GM18873 (cell line): ENCODE data around the gene CLDN9.

Source experiments
- ATAC-seq: cut with Tn5 transposase; IDR thresholded peaks from one replicate; pipeline ENCODE4 v1.9.1; 2021; ENCODE audit warnings: mild to moderate bottlenecking, moderate library complexity, moderate number of reproducible peaks; ENCODE audit not compliant: unreplicated experiment, low FRiP score

Gene CLDN9

DNA sequence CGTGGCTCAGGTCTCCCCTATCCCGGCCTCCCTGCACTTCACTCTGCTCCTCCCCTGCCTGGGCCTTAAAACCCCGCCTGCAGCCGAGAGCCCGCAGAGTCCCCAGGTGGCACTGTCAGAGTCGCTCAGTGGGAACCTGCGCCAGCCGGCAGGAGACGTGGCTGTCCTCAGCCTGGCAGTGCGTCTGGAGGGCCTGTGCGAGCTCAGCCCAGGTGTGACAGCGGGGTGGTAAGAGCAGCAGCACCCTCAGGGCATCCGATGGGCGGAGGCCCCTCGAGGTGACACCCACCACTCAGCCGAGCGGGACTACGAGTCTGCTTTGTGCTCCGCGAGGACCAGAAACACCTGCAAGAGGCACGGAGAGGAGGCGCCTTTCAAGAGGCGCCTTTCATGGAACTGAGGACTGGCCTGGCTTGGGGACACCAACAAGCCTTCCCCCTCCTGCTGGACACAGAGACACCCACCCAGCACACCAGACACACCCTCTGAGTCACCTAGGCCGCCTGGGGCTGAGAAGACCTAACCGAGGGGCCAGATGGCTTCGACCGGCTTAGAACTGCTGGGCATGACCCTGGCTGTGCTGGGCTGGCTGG, at the start of gene CLDN9:
Gene CLDN9 (plus strand): TSS at position 96 of the 593 bp plus-strand sequence. CDS start 440 bp downstream, at position 536.
- ATAC-seq, result no peak

DNA sequence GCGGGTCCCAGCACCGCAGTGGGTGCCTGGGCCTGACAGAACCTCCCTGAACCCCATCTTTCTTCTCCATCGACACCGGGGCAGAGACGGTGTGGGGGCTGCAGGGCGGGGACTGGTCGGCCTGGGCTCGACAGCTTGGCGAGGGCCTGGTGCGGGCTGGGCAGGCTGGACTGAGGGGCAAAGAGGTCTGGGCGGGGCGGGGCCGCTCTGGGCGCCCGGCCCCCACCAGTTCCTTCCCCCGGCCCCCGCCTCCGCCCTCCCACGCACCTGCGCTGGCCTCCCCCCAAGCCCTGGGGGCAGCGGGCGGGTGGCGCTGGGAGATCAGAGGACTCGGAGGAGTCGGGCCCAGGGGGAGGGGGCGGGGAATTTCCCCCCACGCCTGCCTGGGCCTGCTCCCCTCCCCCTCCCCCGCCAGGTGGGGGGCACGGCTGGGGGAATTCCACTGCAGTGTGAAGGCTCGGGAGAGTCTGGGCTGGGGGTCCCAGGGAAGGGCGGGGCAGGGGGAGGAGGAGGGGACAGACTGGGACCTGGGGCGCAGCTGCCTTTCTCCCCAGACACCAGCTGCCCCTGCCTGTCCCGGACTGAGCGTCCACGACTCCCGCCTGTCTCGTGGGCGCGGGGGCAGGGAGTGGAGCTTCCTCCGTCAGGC, 49.5 kb upstream of the CLDN9 start:
- no peak for ATAC-seq

GRCh38 chr16:2963723-2964474, 48.8 kb upstream of the CLDN9 start, which contains the start of gene KREMEN2:
KREMEN2 (plus strand) TSS chr16:2964275; CDS start chr16:2964521, 246 bp downstream.
- no peak for ATAC-seq

DNA sequence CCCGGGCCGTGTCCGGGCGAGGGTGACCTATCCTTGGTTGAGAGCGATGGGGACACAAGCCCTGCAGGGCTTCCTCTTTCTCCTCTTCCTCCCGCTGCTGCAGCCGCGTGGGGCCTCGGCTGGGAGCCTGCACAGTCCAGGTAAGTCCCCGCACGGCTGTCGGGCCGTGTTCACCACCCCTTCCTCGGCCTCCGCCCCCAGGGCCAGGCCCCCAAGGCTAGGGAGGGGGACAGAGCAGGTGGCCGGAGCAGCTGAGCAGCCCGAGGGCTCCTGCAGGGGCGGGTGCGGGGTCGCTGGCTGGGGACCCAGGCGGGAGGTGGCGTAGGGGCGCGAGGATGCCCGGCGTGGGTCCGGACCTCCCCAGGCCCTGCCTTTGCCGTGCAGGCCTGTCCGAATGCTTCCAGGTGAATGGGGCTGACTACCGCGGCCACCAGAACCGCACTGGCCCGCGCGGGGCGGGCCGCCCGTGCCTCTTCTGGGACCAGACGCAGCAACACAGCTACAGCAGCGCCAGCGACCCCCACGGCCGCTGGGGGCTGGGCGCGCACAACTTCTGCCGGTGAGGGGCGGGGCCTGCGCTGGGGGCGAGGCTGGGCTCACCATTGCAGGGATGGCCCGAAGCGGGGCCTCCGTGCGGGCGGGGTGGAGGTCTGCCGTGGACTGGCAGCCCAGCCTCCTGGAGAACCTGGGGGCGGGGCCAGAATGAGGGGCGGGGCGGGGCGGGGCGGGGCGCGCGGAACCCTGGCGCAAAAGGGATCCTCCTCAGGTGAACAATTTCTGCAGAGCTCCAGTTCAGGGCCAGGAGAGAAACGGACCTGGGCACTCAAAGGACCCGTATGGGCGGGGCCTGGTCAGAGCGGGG, 48.0 kb upstream of the CLDN9 start:
- ATAC-seq, result no peak

DNA sequence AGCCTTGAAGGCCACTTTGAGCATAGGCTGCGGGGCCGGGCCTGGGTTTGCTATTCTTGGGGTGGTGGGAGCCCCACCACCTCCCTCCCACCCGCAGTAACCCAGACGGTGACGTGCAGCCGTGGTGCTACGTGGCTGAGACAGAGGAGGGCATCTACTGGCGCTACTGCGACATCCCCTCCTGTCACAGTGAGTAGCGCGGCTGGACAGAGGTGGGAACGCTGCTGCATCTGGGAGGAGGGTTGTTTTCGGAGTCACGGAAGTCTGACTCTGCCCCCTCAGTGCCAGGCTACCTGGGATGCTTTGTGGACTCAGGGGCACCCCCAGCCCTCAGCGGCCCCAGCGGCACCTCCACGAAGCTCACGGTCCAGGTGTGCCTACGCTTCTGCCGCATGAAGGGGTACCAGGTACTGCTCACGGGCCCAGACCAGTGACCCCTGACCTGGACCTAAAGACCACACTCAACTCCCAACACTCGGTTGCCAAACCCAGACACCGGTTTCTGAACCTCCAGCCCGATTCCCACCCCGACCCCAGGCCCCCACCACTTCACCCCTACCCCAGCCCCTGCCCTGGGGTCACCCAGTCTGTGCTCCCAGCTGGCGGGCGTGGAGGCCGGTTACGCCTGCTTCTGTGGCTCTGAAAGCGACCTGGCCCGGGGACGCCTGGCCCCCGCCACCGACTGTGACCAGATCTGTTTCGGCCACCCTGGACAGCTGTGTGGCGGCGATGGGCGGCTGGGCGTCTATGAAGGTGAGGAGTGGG, 46.5 kb upstream of the CLDN9 start:
- ATAC-seq, result no peak

DNA sequence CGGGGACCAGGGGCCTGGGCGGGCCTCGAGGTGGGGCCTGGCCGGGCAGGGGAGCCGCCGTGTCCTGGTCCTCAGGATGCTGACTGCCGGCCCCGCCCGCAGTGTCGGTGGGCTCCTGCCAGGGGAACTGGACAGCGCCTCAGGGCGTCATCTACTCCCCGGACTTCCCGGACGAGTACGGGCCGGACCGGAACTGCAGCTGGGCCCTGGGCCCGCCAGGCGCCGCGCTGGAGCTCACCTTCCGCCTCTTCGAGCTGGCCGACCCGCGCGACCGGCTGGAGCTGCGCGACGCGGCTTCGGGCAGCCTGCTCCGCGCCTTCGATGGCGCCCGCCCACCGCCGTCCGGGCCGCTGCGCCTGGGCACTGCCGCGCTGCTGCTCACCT, 45.9 kb upstream of the CLDN9 start:
- no peak for ATAC-seq

GRCh38 chr16:2967211-2967631, 45.5 kb upstream of the CLDN9 start:
- no peak for ATAC-seq

DNA sequence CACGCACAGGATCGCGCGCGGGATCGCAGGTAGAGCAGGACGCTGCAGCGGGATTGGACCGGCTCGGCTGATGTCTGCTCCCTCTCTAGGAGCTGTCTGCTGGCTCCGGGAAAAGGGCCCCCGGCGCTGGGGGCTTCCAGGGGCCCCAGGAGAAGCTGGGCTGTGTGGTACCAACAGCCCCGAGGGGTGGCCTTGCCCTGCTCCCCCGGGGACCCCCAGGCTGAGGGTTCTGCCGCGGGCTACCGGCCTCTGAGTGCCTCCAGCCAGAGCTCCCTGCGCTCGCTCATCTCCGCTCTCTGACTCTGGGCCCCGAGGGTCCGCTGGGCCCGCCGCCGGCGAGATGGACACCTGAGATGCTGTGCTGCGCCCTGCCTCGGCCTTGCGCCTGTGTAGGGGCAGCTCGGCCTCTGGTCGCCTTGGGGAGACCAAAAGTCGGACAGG, 45.0 kb upstream of the CLDN9 start:
- ATAC-seq, result no peak

- ATAC-seq, result peak; percentile 1
Observed at GRCh38 chr16:2968368-2968737, 44.4 kb upstream of the CLDN9 start.

DNA sequence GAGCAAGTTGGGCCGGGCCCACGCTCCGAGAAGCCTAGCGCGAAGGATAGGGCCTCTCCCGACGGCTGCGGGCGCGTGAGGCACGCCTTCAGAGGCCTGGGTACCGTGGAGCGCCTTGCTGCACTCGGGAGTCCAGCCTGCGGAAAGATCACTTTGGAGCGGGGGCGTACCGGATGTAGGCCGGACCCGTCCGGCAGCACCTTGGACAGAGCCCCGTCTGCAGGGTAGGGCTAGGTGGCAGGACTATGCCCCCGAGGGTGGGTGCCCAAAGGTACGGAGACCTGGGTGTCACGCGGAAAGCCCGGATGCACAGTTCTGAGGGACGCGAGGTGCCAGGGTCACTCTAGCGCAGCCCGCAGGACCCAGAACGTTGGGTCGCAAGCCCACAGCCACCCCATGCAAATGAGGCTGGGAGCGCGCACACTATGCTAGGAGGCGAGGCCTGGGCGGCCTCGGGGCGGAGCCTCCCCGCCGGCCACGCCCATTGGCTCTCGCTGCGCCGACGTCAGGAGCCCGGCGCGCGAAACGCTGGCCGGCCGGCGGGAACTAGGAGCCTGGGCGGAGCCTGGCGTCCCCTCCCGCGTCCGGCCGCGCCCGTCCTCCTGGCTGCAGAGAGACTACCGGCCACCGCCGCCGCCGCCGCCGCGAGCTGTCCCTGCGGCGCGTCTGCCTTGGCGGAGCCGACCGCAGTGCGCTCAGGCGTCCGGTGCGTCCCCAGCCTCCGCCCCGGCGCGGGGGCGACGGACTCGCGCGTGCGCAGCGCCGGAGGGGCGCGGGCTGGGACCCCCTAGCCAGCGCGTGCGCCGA, 43.8 kb upstream of the CLDN9 start, which contains the start of gene PAQR4:
Gene PAQR4 (plus strand): TSS at position 611 of the 807 bp plus-strand sequence. CDS start 327 bp downstream, outside the sequence.
- peak; percentile 57 for ATAC-seq

GRCh38 chr16:2969545-2970521, 42.9 kb upstream of the CLDN9 start:
- ATAC-seq, result peak; percentile 4

- no peak for ATAC-seq
Observed at GRCh38 chr16:2970563-2970962, 42.2 kb upstream of the CLDN9 start.

DNA sequence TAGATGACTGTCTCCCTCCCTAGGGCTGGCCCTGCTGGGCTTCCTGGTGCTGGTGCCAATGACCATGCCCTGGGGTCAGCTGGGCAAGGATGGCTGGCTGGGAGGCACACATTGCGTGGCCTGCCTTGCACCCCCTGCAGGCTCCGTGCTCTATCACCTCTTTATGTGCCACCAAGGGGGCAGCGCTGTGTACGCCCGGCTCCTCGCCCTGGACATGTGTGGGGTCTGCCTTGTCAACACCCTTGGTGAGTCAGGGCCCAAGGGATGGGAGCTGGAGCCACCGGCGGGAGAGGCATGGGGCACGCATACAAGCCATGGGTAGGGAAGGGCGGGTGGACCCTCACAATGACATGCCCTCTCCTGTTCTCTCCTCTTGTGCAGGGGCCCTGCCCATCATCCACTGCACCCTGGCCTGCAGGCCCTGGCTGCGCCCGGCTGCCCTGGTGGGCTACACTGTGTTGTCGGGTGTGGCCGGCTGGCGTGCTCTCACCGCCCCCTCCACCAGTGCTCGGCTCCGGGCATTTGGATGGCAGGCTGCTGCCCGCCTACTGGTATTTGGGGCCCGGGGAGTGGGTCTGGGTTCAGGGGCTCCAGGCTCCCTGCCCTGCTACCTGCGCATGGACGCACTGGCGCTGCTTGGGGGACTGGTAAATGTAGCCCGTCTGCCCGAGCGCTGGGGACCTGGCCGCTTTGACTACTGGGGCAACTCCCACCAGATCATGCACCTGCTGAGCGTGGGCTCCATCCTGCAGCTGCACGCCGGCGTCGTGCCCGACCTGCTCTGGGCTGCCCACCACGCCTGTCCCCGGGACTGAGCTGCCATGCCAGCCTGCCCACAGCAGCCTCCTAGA, 41.4 kb upstream of the CLDN9 start:
- no peak for ATAC-seq

- no peak for ATAC-seq
Observed at GRCh38 chr16:2971985-2972784, 40.5 kb upstream of the CLDN9 start.

GRCh38 chr16:2973093-2973492, 39.6 kb upstream of the CLDN9 start:
- ATAC-seq, result no peak
